ENCODE results near the gene HGF. TPM values are rescaled to one million over a fixed set of nuclear protein-coding genes. Genes with fewer than 3 reads are reported as not detected.

Gene HGF
- polyA plus RNA-seq, 3 donors, result 18.6 to 24.0 (median 18.9) TPM

- no peak overlapping the region for H3K27ac ChIP-seq (ENCODE audit: low read depth in 1 of 2, low read length in 2 of 2)
- Mint-ChIP-seq H3K4me1 (no peaks in the 10 kb centered on the region), H3K36me3 (no peaks in the 10 kb centered on the region), H3K27me3 (ENCODE audit: low read depth in 3 of 3) (peaks cover 0 to 1% (median 0%) of the 10 kb centered on the region in 3 donors), H3K9me3 (peaks cover 6 to 20% (median 15%) of the 10 kb centered on the region in 7 donors), H3K27ac (no peak overlapping the region), H3K4me3 (no peak overlapping the region)
- H3K9ac ChIP-seq (ENCODE audit: insufficient read depth, low read length, poor library complexity, severe bottlenecking), result no peak overlapping the region
- no peak overlapping the region for H3K4me2 ChIP-seq (replicated peaks; ENCODE audit: extremely low read depth, low read length, poor library complexity, severe bottlenecking)
- H3K36me3 ChIP-seq (replicated peaks in 1 of 2; ENCODE audit: control insufficient read depth in 1 of 2, insufficient read depth in 2 of 2, low read length in 2 of 2), result no peaks in the 10 kb centered on the region
- H2AFZ ChIP-seq (ENCODE audit: insufficient read depth, low read depth, low read length, poor library complexity, severe bottlenecking), result no peak overlapping the region
- no peaks in the 10 kb centered on the region for H3K4me1 ChIP-seq (ENCODE audit: control insufficient read depth in 1 of 2, insufficient read depth in 2 of 2, low read length in 2 of 2)
- H3K79me2 ChIP-seq (ENCODE audit: insufficient read depth, low read length), result no peaks in the 10 kb centered on the region
- H3K9me3 ChIP-seq (replicated peaks in 1 of 2; ENCODE audit: control insufficient read depth in 1 of 2, insufficient read depth in 1 of 2, low read length in 2 of 2), result peaks cover 0 to 9% of the 10 kb centered on the region in 2 donors
- no peak for DNase-seq
- H4K20me1 ChIP-seq (ENCODE audit: insufficient read depth, low read length), result no peaks in the 10 kb centered on the region
- WGBS (ENCODE audit: insufficient coverage), result no CpG with 5 or more reads among the region's 1 CpG
- H3K4me3 ChIP-seq (replicated peaks in 1 of 3; ENCODE audit: low read depth in 2 of 3, low read length in 3 of 3), result no peak overlapping the region
- intact Hi-C loops (cut with micrococcal nuclease), result no loop called here
- TF ChIP-seq CTCF (IDR thresholded peaks at IDR 0.05), result no peak
- H3K27me3 ChIP-seq (ENCODE audit: control insufficient read depth in 2 of 2, insufficient read depth in 2 of 2, low read length in 2 of 2), result no peaks in the 10 kb centered on the region
Observed at GRCh38 chr7:81655271-81655670, 114.6 kb downstream of the HGF start.

GRCh38 chr7:81652225-81652624 lies 117.6 kb downstream of the HGF start:
- no peak for TF ChIP-seq CTCF (IDR thresholded peaks at IDR 0.05)
- Histone ChIP-seq H3K36me3 (replicated peaks in 1 of 2; ENCODE audit: control insufficient read depth in 1 of 2, insufficient read depth in 2 of 2, low read length in 2 of 2) (no peaks in the 10 kb centered on the region), H3K4me2 (replicated peaks; ENCODE audit: extremely low read depth, low read length, poor library complexity, severe bottlenecking) (no peak overlapping the region), H3K4me1 (ENCODE audit: control insufficient read depth in 1 of 2, insufficient read depth in 2 of 2, low read length in 2 of 2) (no peaks in the 10 kb centered on the region), H3K9me3 (replicated peaks in 1 of 2; ENCODE audit: control insufficient read depth in 1 of 2, insufficient read depth in 1 of 2, low read length in 2 of 2) (peaks cover 0 to 4% of the 10 kb centered on the region in 2 donors), H3K79me2 (ENCODE audit: insufficient read depth, low read length) (no peaks in the 10 kb centered on the region), H4K20me1 (ENCODE audit: insufficient read depth, low read length) (no peaks in the 10 kb centered on the region), H3K4me3 (replicated peaks in 1 of 3; ENCODE audit: low read depth in 2 of 3, low read length in 3 of 3) (no peak overlapping the region), H3K27me3 (ENCODE audit: control insufficient read depth in 2 of 2, insufficient read depth in 2 of 2, low read length in 2 of 2) (no peaks in the 10 kb centered on the region), H3K9ac (ENCODE audit: insufficient read depth, low read length, poor library complexity, severe bottlenecking) (no peak overlapping the region), H3K27ac (ENCODE audit: low read depth in 1 of 2, low read length in 2 of 2) (no peak overlapping the region), H2AFZ (ENCODE audit: insufficient read depth, low read depth, low read length, poor library complexity, severe bottlenecking) (no peak overlapping the region)
- Mint-ChIP-seq H3K9me3 (peaks cover 3 to 17% (median 7%) of the 10 kb centered on the region in 7 donors), H3K36me3 (no peaks in the 10 kb centered on the region), H3K27me3 (ENCODE audit: low read depth in 3 of 3) (peaks cover 0 to 1% (median 0%) of the 10 kb centered on the region in 3 donors), H3K4me1 (no peaks in the 10 kb centered on the region), H3K27ac (no peak overlapping the region), H3K4me3 (no peak overlapping the region)
- no CpG with 5 or more reads among the region's 1 CpG for WGBS (ENCODE audit: insufficient coverage)
- no peak for DNase-seq
- intact Hi-C loops (cut with micrococcal nuclease), result no loop called here
